Right atrium auricular region (tissue), 2 donors: ENCODE results near the gene SCAPER. TPM values are rescaled to one million over a fixed set of nuclear protein-coding genes. Genes with fewer than 3 reads are reported as not detected.

Experiments
- DNase-seq: peaks from one replicate; pipeline ENCODE4 v3.0.0-alpha.2; 2019; ENCODE audit warnings: low spot score
- H3K27ac ChIP-seq, 2 donors: fragments of 200-600 bp; sonication (generic); 1 replicate in 1 of 2; 2 replicates in 1 of 2; pipeline ENCODE4 v1.5.1; 2016 to 2019
- H3K27me3 ChIP-seq, 2 donors: fragments of 200-600 bp; sonication (generic); one replicate each; pipeline versions ENCODE4 v1.5.1 to v1.6.0; 2017 to 2019
- H3K36me3 ChIP-seq: fragments of 200-600 bp; sonication (generic); one replicate; pipeline ENCODE4 v1.5.1; 2016
- H3K4me1 ChIP-seq, 2 donors: fragments of 200-600 bp; sonication (generic); one replicate each; pipeline versions ENCODE4 v1.5.1 to v1.6.0; 2017 to 2019
- H3K4me3 ChIP-seq, 2 donors: fragments of 200-600 bp; sonication (generic); 1 replicate in 1 of 2; 2 replicates in 1 of 2; pipeline ENCODE4 v1.5.1; 2017 to 2019; ENCODE audit warnings: mild to moderate bottlenecking in 1 of 2, moderate library complexity in 1 of 2
- H3K9me3 ChIP-seq, 2 donors: fragments of 200-600 bp; sonication (generic); one replicate each; pipeline ENCODE4 v1.5.1; 2019
- total RNA-seq, 2 donors: library from RNA; depleted of rRNA; stranded (reverse); fragments of >200 nt; gene quantifications; one replicate each; pipeline ENCODE4 v1.1.0, GENCODE V29; 2016
- TF ChIP-seq, protein P1 (sequence below), 2 donors: fragments of 200-600 bp; sonication (generic); IDR thresholded peaks; one replicate each; pipeline ENCODE4 v1.5.1; 2019; ENCODE audit warnings: antibody characterized with exemption in 2 of 2

Gene SCAPER
- total RNA-seq, 2 donors from 2014 or later: 20.5 to 52.3 TPM

DNA sequence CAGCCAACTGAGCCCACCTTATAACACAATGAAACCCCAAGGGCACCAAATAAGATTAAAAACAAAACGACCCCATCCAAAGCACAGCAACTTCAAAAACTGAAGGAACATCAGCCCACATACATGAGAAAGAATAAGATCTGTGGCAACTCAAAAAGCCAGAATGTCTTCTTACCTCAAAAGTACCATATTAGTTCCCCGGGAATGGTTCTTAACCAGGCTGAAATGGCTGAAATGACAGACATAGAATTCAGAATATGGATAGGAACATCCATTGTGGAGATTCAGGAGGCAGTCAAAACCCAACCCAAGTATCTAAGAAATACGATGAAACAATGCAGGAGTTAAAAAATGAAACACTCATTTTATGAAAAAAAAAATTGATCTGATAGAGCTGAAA lies 222.3 kb downstream of the SCAPER start:
- no peaks in the 10 kb centered on the region for H3K9me3 ChIP-seq
- no peak overlapping the region for H3K4me3 ChIP-seq
- no peaks in the 10 kb centered on the region for H3K36me3 ChIP-seq
- H3K4me1 ChIP-seq: no peaks in the 10 kb centered on the region
- TF ChIP-seq, protein P1, sequence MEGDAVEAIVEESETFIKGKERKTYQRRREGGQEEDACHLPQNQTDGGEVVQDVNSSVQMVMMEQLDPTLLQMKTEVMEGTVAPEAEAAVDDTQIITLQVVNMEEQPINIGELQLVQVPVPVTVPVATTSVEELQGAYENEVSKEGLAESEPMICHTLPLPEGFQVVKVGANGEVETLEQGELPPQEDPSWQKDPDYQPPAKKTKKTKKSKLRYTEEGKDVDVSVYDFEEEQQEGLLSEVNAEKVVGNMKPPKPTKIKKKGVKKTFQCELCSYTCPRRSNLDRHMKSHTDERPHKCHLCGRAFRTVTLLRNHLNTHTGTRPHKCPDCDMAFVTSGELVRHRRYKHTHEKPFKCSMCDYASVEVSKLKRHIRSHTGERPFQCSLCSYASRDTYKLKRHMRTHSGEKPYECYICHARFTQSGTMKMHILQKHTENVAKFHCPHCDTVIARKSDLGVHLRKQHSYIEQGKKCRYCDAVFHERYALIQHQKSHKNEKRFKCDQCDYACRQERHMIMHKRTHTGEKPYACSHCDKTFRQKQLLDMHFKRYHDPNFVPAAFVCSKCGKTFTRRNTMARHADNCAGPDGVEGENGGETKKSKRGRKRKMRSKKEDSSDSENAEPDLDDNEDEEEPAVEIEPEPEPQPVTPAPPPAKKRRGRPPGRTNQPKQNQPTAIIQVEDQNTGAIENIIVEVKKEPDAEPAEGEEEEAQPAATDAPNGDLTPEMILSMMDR (IDR thresholded peaks at IDR 0.05): no peak
- DNase-seq: no peak
- no peak overlapping the region for H3K27ac ChIP-seq
- no peaks in the 10 kb centered on the region for H3K27me3 ChIP-seq

DNA sequence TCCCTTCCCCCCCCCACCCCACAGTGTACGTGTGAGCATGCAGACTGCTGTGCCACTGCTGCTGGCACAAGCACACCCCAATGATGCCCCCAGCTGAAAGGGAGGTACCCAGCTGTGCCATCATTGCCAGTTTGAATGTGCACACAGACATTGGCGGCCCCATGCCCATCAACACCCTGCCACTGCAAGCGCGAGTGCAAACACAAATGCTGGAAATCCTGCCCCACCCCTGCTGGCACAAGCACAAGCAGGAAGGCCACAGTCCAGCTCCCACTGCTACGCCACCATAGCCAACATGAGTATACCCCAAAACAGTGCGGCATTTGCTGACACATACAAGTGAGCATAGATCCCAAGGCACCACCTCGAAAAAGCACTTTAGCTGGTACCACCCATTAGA lies 222.9 kb downstream of the SCAPER start:
- Histone ChIP-seq H3K36me3 (no peaks in the 10 kb centered on the region), H3K27me3 (no peaks in the 10 kb centered on the region), H3K27ac (no peak overlapping the region), H3K4me1 (no peaks in the 10 kb centered on the region), H3K4me3 (no peak overlapping the region), H3K9me3 (no peaks in the 10 kb centered on the region)
- TF ChIP-seq, protein P1 (IDR thresholded peaks at IDR 0.05): no peak
- no peak for DNase-seq

DNA sequence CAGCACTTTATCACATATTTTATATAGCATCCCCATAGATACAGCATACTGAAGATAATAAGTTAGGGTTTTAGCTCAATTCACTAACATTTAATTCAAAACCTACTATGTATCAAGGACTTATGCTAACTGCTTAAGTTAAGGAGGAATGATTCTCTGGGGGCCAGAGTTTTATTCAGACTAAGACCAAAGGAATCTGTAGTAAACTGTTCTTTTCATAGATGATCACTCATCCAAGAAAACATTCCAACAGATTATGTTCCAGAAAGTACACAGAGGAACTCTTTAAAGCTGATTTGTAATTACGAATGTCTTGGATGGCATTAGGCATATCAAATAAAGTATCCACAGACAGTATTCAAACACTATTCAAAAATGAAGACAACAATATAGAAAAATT lies 226.4 kb downstream of the SCAPER start:
- H3K4me1 ChIP-seq: no peaks in the 10 kb centered on the region
- H3K36me3 ChIP-seq: no peaks in the 10 kb centered on the region
- TF ChIP-seq, protein P1 (IDR thresholded peaks at IDR 0.05): no peak
- no peak for DNase-seq
- H3K9me3 ChIP-seq: no peaks in the 10 kb centered on the region
- H3K4me3 ChIP-seq: no peak overlapping the region
- H3K27ac ChIP-seq: no peak overlapping the region
- H3K27me3 ChIP-seq: no peaks in the 10 kb centered on the region

DNA sequence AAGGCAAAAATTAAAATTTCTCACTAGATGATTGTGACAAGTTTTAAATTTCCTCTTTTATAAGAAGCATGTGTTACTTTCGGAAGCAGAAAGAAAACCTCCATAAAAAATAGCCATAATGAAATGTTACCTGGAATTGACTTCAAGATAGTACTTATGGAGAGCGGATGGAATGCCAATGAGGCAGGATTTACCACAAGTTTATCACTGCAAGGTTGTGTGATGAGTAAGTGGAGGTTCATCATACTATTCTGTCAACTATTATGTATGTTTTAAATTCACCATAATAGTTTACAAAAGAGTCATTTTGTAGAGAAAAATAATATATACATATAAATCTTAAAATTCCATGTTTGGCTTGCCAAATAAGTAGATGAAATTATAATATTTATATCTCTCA lies 230.3 kb downstream of the SCAPER start:
- no peak overlapping the region for H3K4me3 ChIP-seq
- TF ChIP-seq, protein P1 (IDR thresholded peaks at IDR 0.05): no peak
- no peaks in the 10 kb centered on the region for H3K4me1 ChIP-seq
- no peak overlapping the region for H3K27ac ChIP-seq
- no peaks in the 10 kb centered on the region for H3K27me3 ChIP-seq
- no peak for DNase-seq
- no peaks in the 10 kb centered on the region for H3K36me3 ChIP-seq
- H3K9me3 ChIP-seq: no peaks in the 10 kb centered on the region

DNA sequence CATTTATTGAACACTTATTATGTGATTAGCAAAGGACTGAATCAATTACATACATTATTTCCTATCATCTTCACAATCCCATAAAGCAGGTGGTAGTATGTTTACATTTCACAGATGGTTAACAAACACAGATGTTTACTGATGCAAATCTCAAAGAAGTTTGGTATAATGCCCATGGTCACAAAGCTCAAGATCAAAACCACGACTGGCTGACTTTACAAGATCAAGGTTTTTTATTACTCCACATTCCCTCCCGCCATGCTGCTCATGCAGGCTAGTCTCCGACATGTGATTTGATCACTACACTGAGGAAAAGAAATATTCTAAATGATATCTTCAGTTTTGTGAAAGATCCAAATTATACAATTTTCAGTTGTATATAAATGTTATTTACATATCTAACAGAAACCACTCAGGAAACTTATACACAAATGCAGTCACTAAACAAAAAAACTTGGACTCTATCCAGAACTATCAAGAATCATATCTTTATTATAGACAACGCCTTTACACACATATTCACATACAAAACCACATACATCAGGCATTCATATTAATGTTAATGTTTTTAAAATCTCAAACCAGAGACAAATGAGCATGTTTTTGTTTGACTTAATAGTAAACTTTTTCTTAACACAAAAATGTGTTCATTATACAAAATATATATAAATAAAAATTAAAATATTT lies 235.5 kb downstream of the SCAPER start:
- Histone ChIP-seq H3K4me1 (no peaks in the 10 kb centered on the region), H3K27ac (peak overlapping the region in 1 of 2 donors; percentile 69), H3K4me3 (no peak overlapping the region), H3K9me3 (no peaks in the 10 kb centered on the region), H3K27me3 (no peaks in the 10 kb centered on the region), H3K36me3 (no peaks in the 10 kb centered on the region)
- TF ChIP-seq, protein P1 (IDR thresholded peaks at IDR 0.05): no peak
- DNase-seq: no peak

DNA sequence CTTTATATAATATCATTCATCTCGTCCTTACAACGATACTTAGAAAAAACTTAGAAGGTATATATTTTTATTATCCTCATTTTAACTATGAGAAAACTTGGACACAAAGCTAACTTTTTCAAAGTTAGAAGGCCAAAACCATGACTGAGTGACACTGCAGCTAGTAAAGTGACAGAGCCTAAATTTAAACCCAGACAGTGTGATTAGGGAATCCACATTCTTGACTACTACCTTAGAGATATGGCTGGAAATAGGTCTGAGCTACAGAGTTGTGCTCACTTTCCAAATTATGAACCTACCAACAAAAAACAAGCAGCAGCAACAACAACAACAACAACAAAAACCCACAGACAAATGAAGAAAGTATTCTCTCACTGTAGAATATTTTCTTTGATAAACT lies 236.2 kb downstream of the SCAPER start:
- Histone ChIP-seq H3K27ac (peak overlapping the region; percentile 5 to 69), H3K4me1 (no peaks in the 10 kb centered on the region), H3K9me3 (no peaks in the 10 kb centered on the region), H3K4me3 (no peak overlapping the region), H3K27me3 (no peaks in the 10 kb centered on the region), H3K36me3 (no peaks in the 10 kb centered on the region)
- TF ChIP-seq, protein P1 (IDR thresholded peaks at IDR 0.05): no peak
- DNase-seq: no peak
